Caco-2 (cell line): Measurements from ENCODE around the gene RPP25. TPM values are rescaled to one million over a fixed set of nuclear protein-coding genes. Genes with fewer than 3 reads are reported as not detected.

Experiments used
- BruUV-seq: library from RNA; stranded (reverse); fragments of 400-500 nt; replicated peaks from 2 replicates; lab custom pipeline; 2021; lab: Mats Ljungman, UMichigan
- CTCF ChIA-PET: fragments of 300-600 bp; sonication (Branson Sonifier 250); formaldehyde crosslinking; loops from one replicate; lab custom pipeline; 2022; ENCODE audit warnings: antibody characterized with exemption; lab: Charles Lee
- POLR2A ChIA-PET: fragments of 300-600 bp; sonication (Branson Sonifier 250); formaldehyde crosslinking; loops from one replicate; lab custom pipeline; 2022; ENCODE audit warnings: antibody characterized with exemption; lab: Charles Lee
- DNase-seq, 2 experiments: peaks; one replicate each; pipeline versions ENCODE4 v3.0.0 to v3.0.0-alpha.2; 2020 to 2022
- H3K27me3 ChIP-seq: replicated peaks from 2 replicates; pipeline ENCODE4 v1.6.0; 2011; ENCODE audit warnings: low read length; ENCODE audit not compliant: control insufficient read depth, insufficient read depth
- H3K36me3 ChIP-seq: 2 replicates; pipeline ENCODE4 v1.5.1; 2011; ENCODE audit warnings: low read length; ENCODE audit not compliant: control insufficient read depth, insufficient read depth
- H3K4me1 ChIP-seq: fragments of 250-450 bp; sonication (Bioruptor Pico); 2 replicates; pipeline ENCODE4 v1.5.1; 2020; ENCODE audit warnings: mild to moderate bottlenecking
- H3K4me3 ChIP-seq: 2 replicates; pipeline ENCODE4 v1.5.1; 2011; ENCODE audit warnings: low read depth, mild to moderate bottlenecking, control low read depth, low read length
- H3K9me3 ChIP-seq: fragments of 250-450 bp; sonication (Bioruptor Pico); 2 replicates; pipeline ENCODE4 v1.5.1; 2020; ENCODE audit warnings: mild to moderate bottlenecking, moderate library complexity
- H3K27ac Mint-ChIP-seq: one replicate; pipeline ENCODE4 v1.8.0; 2022; ENCODE audit warnings: mixed read lengths; ENCODE audit not compliant: unreplicated experiment
- H3K27me3 Mint-ChIP-seq: one replicate; pipeline ENCODE4 v1.8.0; 2022; ENCODE audit warnings: mixed read lengths; ENCODE audit not compliant: insufficient read depth, unreplicated experiment
- H3K36me3 Mint-ChIP-seq: one replicate; pipeline ENCODE4 v1.8.0; 2022; ENCODE audit warnings: mild to moderate bottlenecking, mixed read lengths; ENCODE audit not compliant: insufficient read depth, unreplicated experiment
- H3K4me1 Mint-ChIP-seq: one replicate; pipeline ENCODE4 v1.8.0; 2022; ENCODE audit warnings: low read depth, mixed read lengths; ENCODE audit not compliant: unreplicated experiment
- H3K4me3 Mint-ChIP-seq: one replicate; pipeline ENCODE4 v1.8.0; 2022; ENCODE audit warnings: mild to moderate bottlenecking, moderate library complexity, mixed read lengths; ENCODE audit not compliant: unreplicated experiment
- H3K9me3 Mint-ChIP-seq: one replicate; pipeline ENCODE4 v1.8.0; 2022; ENCODE audit warnings: mixed read lengths; ENCODE audit not compliant: unreplicated experiment
- intact Hi-C: fragments of 100-400 bp; cut with micrococcal nuclease; formaldehyde crosslinking; loops from one replicate; pipeline ENCODE4 v1.10.0; 2022; ENCODE audit not compliant: unreplicated experiment
- total RNA-seq: library from RNA; stranded (reverse); gene quantifications from 2 replicates; pipeline ENCODE4 v1.2.3, GENCODE V29; 2022
- TF ChIP-seq, protein P1 (sequence below), 2 experiments: fragments of 200-600 bp in 1 of 2; IDR thresholded peaks; 1 replicate in 1 of 2; 2 replicates in 1 of 2; pipeline versions ENCODE4 v1.5.1 to v1.8.0; 2011 to 2022; ENCODE audit warnings: antibody characterized with exemption in 1 of 2, control low read depth in 1 of 2, inconsistent platforms in 1 of 2, low read depth in 1 of 2, low read length in 1 of 2, mild to moderate bottlenecking in 1 of 2, moderate library complexity in 1 of 2; ENCODE audit not compliant: insufficient read depth in 1 of 2, severe bottlenecking in 1 of 2, unreplicated experiment in 1 of 2

Gene RPP25
- total RNA-seq, 1 experiment from 2014 or later: 35.3 TPM

- Histone ChIP-seq H3K9me3 (no peaks in the 10 kb centered on the region), H3K27me3 (no peaks in the 10 kb centered on the region), H3K4me1 (no peaks in the 10 kb centered on the region; the same call in 1 of the 2 replicates), H3K36me3 (no peaks in the 10 kb centered on the region), H3K4me3 (no peak overlapping the region)
- BruUV-seq: no TSS peak
- H3K4me3 Mint-ChIP-seq: no peak overlapping the region
- intact Hi-C loops: no loop called here
- no peak for DNase-seq
- no peaks in the 10 kb centered on the region for H3K4me1 Mint-ChIP-seq
- no peak overlapping the region for H3K27ac Mint-ChIP-seq
- ChIA-PET POLR2A (interaction anchor here (0.6 kb wide), 1 partner anchor 221 kb away, joined by 3 read pairs; no protein-coding TSS in a partner anchor), CTCF (no interaction called here)
- TF ChIP-seq, protein P1, sequence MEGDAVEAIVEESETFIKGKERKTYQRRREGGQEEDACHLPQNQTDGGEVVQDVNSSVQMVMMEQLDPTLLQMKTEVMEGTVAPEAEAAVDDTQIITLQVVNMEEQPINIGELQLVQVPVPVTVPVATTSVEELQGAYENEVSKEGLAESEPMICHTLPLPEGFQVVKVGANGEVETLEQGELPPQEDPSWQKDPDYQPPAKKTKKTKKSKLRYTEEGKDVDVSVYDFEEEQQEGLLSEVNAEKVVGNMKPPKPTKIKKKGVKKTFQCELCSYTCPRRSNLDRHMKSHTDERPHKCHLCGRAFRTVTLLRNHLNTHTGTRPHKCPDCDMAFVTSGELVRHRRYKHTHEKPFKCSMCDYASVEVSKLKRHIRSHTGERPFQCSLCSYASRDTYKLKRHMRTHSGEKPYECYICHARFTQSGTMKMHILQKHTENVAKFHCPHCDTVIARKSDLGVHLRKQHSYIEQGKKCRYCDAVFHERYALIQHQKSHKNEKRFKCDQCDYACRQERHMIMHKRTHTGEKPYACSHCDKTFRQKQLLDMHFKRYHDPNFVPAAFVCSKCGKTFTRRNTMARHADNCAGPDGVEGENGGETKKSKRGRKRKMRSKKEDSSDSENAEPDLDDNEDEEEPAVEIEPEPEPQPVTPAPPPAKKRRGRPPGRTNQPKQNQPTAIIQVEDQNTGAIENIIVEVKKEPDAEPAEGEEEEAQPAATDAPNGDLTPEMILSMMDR (IDR thresholded peaks at IDR 0.05; ENCODE audit: insufficient read depth in 1 of 2, low read depth in 1 of 2, low read length in 1 of 2, severe bottlenecking in 1 of 2, unreplicated experiment in 1 of 2): no peak
- H3K27me3 Mint-ChIP-seq: no peaks in the 10 kb centered on the region
- H3K9me3 Mint-ChIP-seq: no peaks in the 10 kb centered on the region
- H3K36me3 Mint-ChIP-seq: no peaks in the 10 kb centered on the region
These were observed 5.6 kb upstream of the RPP25 start for GRCh38 chr15:74962219-74962618.

- Mint-ChIP-seq H3K4me3 (no peak overlapping the region), H3K9me3 (no peaks in the 10 kb centered on the region), H3K27me3 (no peaks in the 10 kb centered on the region), H3K27ac (no peak overlapping the region), H3K4me1 (no peaks in the 10 kb centered on the region), H3K36me3 (no peaks in the 10 kb centered on the region)
- Histone ChIP-seq H3K9me3 (no peaks in the 10 kb centered on the region), H3K4me1 (no peaks in the 10 kb centered on the region; the same call in 1 of the 2 replicates), H3K4me3 (no peak overlapping the region), H3K36me3 (no peaks in the 10 kb centered on the region), H3K27me3 (no peaks in the 10 kb centered on the region)
- no peak for DNase-seq
- intact Hi-C loops: no loop called here
- TF ChIP-seq, protein P1 (IDR thresholded peaks at IDR 0.05; ENCODE audit: insufficient read depth in 1 of 2, low read depth in 1 of 2, low read length in 1 of 2, severe bottlenecking in 1 of 2, unreplicated experiment in 1 of 2): no peak
- CTCF ChIA-PET: no interaction called here
- POLR2A ChIA-PET: no interaction called here
- no TSS peak for BruUV-seq
These were observed 5.0 kb upstream of the RPP25 start for GRCh38 chr15:74961616-74962015.

- no TSS peak for BruUV-seq
- H3K27ac Mint-ChIP-seq: no peak overlapping the region
- Histone ChIP-seq H3K36me3 (no peaks in the 10 kb centered on the region), H3K27me3 (no peaks in the 10 kb centered on the region), H3K4me3 (no peak overlapping the region), H3K9me3 (no peaks in the 10 kb centered on the region), H3K4me1 (no peaks in the 10 kb centered on the region; the same call in 1 of the 2 replicates)
- H3K4me1 Mint-ChIP-seq: no peaks in the 10 kb centered on the region
- no peaks in the 10 kb centered on the region for H3K9me3 Mint-ChIP-seq
- POLR2A ChIA-PET: no interaction called here
- intact Hi-C loops: no loop called here
- no peak overlapping the region for H3K4me3 Mint-ChIP-seq
- peaks cover 2% of the 10 kb centered on the region for H3K36me3 Mint-ChIP-seq
- CTCF ChIA-PET: interaction anchor here (0.7 kb wide), 1 partner anchor 27 kb away, joined by 3 read pairs; no protein-coding TSS in a partner anchor
- no peak for DNase-seq
- H3K27me3 Mint-ChIP-seq: no peaks in the 10 kb centered on the region
- TF ChIP-seq, protein P1 (IDR thresholded peaks at IDR 0.05; ENCODE audit: insufficient read depth in 1 of 2, low read depth in 1 of 2, low read length in 1 of 2, severe bottlenecking in 1 of 2, unreplicated experiment in 1 of 2): no peak
These were observed 4.5 kb upstream of the RPP25 start for GRCh38 chr15:74960995-74961588.
